Vagina (tissue), 2 donors: ENCODE measurements around the gene ZCCHC14. TPM values are rescaled to one million over a fixed set of nuclear protein-coding genes. Genes with fewer than 3 reads are reported as not detected.
A peak's percentile ranks its signal among the peaks of the same experiment; 100 is the strongest.
"Not testable (repeated sequence)": the region's sequence is repeated elsewhere in the genome, so short reads cannot be mapped to it uniquely, and the experiment has no call there.

Source experiments
- DNase-seq, 2 donors: peaks; one replicate each; pipeline ENCODE4 v3.0.0-alpha.2; 2017; ENCODE audit errors: extremely low spot score in 2 of 2
- H3K27ac ChIP-seq: fragments of 200-600 bp; sonication (generic); one replicate; pipeline ENCODE4 v1.5.1; 2019
- H3K27me3 ChIP-seq: fragments of 200-600 bp; sonication (generic); one replicate; pipeline ENCODE4 v1.5.1; 2019
- H3K36me3 ChIP-seq, 2 donors: fragments of 200-600 bp; sonication (generic); one replicate each; pipeline ENCODE4 v1.5.1; 2017 to 2019
- H3K4me1 ChIP-seq: fragments of 200-600 bp; sonication (generic); one replicate; pipeline ENCODE4 v1.5.1; 2019
- H3K4me3 ChIP-seq, 2 donors: fragments of 200-600 bp; sonication (generic); 1 replicate in 1 of 2; 2 replicates in 1 of 2; pipeline ENCODE4 v1.5.1; 2016 to 2019
- H3K9me3 ChIP-seq: fragments of 200-600 bp; sonication (generic); one replicate; pipeline ENCODE4 v1.5.1; 2019
- POLR2A ChIP-seq, 2 donors: fragments of 450-650 bp; IDR thresholded peaks; one replicate each; pipeline ENCODE4 v1.6.1; 2017; ENCODE audit warnings: antibody characterized with exemption in 2 of 2, mild to moderate bottlenecking in 2 of 2, moderate library complexity in 2 of 2
- POLR2AphosphoS5 ChIP-seq, 2 donors: sonication (generic); formaldehyde crosslinking; IDR thresholded peaks; one replicate each; pipeline ENCODE4 v1.9.0; 2017; ENCODE audit warnings: antibody characterized with exemption in 2 of 2, mild to moderate bottlenecking in 2 of 2, low read depth in 1 of 2; ENCODE audit not compliant: insufficient read depth in 1 of 2
- intact Hi-C: fragments of 100-400 bp; cut with DNase I; formaldehyde crosslinking; loops from one replicate; pipeline ENCODE4 v1.15.1; 2023
- total RNA-seq: library from RNA; depleted of rRNA; stranded (reverse); fragments of >200 nt; gene quantifications from one replicate; pipeline ENCODE4 v1.2.3, GENCODE V29; 2016
- TF ChIP-seq, protein P1 (sequence below), 3 experiments: fragments of 450-650 bp in 2 of 3; fragments of 200-600 bp in 1 of 3; sonication (generic) in 1 of 3; IDR thresholded peaks; one replicate each; pipeline ENCODE4 v1.5.1; 2017 to 2019; ENCODE audit warnings: antibody characterized with exemption in 3 of 3, mild to moderate bottlenecking in 2 of 3, moderate library complexity in 2 of 3

The ZCCHC14 gene
- total RNA-seq, 1 donor from 2014 or later: 74.2 TPM

DNA sequence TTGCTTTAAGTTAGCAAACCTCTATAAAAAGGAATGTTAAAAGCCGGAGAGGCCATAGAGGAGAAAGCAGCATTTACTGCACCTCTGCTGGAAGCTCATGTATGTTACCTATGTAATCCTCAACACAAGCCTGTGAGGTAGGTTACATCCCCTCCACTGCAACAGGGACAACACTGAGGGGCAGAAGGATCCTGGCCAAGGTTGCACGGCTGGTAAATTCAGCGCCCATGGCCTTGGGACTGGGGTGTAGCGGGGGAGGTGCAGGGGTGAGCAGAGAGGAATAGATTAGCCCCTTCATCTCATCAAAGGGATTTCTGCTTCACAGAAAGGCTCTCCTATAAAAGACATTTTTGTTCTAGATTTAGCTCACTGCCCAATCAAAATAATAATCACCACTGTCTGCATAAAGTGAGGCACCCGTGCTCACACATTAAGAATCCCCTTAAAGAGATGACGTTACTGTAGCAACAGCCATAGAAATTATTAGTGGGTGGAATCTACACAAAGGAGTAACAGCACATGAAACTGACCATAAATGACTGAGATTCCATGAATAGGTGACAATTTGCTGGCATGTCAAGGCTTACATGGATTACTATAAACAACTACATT lies 3.3 kb downstream of the ZCCHC14 start:
- Histone ChIP-seq H3K27ac (peak overlapping the region; percentile 71), H3K27me3 (no peaks in the 10 kb centered on the region), H3K9me3 (no peaks in the 10 kb centered on the region), H3K4me1 (peaks cover 80% of the 10 kb centered on the region), H3K4me3 (peak overlapping the region in 1 of 2 donors; percentile 47), H3K36me3 (no peaks in the 10 kb centered on the region)
- intact Hi-C loops: loop anchor here (10.0 kb wide), 1 partner anchor 75 kb away; no protein-coding TSS in a partner anchor
- DNase-seq: no peak
- TF ChIP-seq POLR2AphosphoS5 (IDR thresholded peaks at IDR 0.05; ENCODE audit: insufficient read depth in 1 of 2, low read depth in 1 of 2) (no peak), POLR2A (IDR thresholded peaks at IDR 0.05) (no peak)
- TF ChIP-seq, protein P1, sequence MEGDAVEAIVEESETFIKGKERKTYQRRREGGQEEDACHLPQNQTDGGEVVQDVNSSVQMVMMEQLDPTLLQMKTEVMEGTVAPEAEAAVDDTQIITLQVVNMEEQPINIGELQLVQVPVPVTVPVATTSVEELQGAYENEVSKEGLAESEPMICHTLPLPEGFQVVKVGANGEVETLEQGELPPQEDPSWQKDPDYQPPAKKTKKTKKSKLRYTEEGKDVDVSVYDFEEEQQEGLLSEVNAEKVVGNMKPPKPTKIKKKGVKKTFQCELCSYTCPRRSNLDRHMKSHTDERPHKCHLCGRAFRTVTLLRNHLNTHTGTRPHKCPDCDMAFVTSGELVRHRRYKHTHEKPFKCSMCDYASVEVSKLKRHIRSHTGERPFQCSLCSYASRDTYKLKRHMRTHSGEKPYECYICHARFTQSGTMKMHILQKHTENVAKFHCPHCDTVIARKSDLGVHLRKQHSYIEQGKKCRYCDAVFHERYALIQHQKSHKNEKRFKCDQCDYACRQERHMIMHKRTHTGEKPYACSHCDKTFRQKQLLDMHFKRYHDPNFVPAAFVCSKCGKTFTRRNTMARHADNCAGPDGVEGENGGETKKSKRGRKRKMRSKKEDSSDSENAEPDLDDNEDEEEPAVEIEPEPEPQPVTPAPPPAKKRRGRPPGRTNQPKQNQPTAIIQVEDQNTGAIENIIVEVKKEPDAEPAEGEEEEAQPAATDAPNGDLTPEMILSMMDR (IDR thresholded peaks at IDR 0.05): no peak

DNA sequence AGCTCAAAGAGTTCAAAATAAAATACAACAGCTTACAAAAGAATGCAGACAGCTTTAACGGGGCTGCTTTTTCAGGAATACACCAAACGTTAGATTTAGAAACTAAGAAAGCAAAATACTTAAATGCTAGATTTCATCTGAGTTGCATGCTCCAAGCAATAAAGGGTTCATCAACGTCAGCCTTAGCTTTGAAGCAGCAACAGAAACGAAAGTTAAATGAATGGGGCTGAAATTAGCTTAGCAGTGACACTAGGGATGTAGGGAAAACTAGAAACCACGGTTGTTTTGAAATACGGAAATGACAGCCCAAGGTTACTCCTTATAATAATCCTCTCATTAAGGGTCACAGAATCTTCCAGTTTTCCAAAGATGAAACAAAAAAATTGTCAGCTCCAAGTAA lies 3.9 kb downstream of the ZCCHC14 start:
- H3K9me3 ChIP-seq, H3K27me3 ChIP-seq, intact Hi-C loops, DNase-seq, H3K4me3 ChIP-seq, H3K36me3 ChIP-seq: not testable (repeated sequence)
- Histone ChIP-seq H3K27ac (peak overlapping the region; percentile 71), H3K4me1 (peaks cover 86% of the 10 kb centered on the region)

DNA sequence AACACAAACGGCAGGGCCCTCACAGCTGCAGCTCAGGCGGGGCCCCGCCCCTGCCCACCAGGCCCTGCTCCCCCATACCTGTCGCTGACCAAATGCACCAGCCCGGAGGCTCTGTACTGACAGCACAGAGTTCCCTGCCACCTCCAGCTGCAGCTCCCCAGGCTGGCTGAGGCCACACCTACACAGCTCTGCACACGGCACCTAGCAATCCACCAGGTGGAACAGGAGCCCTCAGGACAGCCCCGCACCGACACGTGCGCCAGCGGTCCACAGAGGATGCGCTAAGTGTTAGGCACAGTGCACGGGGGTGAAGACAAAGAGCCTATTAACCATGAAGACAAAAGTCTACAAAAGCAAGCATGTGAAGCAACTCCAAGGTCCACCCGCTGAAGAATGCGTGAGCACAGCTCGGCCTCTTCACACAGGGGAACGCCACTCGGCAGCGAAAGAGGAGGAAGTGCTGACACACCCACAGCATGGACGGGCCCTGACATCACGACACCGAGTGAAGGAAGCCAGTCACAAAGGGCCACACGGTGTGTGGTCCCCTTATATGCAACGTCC lies 5.4 kb downstream of the ZCCHC14 start:
- peaks cover 92% of the 10 kb centered on the region for H3K4me1 ChIP-seq
- TF ChIP-seq, protein P1 (IDR thresholded peaks at IDR 0.05): no peak
- peak in 1 of 2 donors; percentile 18 for TF ChIP-seq POLR2AphosphoS5 (IDR thresholded peaks at IDR 0.05; ENCODE audit: insufficient read depth in 1 of 2, low read depth in 1 of 2)
- no peaks in the 10 kb centered on the region for H3K36me3 ChIP-seq
- DNase-seq: no peak
- intact Hi-C loops: no loop called here
- peak overlapping the region; percentile 2 to 11 for H3K4me3 ChIP-seq
- H3K9me3 ChIP-seq: no peaks in the 10 kb centered on the region
- no peaks in the 10 kb centered on the region for H3K27me3 ChIP-seq
- peak overlapping the region; percentile 30 for H3K27ac ChIP-seq

DNA sequence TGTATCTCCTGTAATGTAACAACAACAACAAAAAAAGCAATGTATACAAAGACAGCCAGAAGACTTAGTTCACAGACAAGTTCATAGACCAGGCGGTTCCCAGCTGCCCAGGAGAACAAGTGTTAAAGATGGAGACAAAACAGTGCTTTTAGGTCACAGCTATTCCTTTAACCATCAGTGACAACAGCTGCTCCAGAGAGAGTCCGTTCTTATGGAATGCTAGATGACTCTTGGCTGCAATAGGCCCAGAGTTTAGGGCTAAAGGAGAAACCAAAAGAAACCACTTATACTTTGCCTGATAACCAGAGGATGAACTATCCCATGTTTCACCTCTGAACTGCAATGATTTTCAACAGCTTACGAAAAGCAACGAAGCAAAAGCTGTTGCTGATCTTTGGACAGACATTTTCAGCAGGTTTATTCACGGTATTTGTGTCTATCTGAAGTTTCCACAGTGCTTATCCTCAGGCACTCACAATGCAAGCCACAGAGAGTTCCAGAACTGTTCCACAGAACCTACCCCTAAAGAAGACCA lies 6.0 kb downstream of the ZCCHC14 start:
- Histone ChIP-seq H3K4me1 (peaks cover 97% of the 10 kb centered on the region), H3K4me3 (no peak overlapping the region), H3K27ac (peak overlapping the region; percentile 30), H3K9me3 (no peaks in the 10 kb centered on the region), H3K36me3 (no peaks in the 10 kb centered on the region), H3K27me3 (no peaks in the 10 kb centered on the region)
- no peak for TF ChIP-seq POLR2AphosphoS5 (IDR thresholded peaks at IDR 0.05; ENCODE audit: insufficient read depth in 1 of 2, low read depth in 1 of 2)
- TF ChIP-seq POLR2A (IDR thresholded peaks at IDR 0.05): no peak
- TF ChIP-seq, protein P1 (IDR thresholded peaks at IDR 0.05): no peak
- intact Hi-C loops: no loop called here
- no peak for DNase-seq

DNA sequence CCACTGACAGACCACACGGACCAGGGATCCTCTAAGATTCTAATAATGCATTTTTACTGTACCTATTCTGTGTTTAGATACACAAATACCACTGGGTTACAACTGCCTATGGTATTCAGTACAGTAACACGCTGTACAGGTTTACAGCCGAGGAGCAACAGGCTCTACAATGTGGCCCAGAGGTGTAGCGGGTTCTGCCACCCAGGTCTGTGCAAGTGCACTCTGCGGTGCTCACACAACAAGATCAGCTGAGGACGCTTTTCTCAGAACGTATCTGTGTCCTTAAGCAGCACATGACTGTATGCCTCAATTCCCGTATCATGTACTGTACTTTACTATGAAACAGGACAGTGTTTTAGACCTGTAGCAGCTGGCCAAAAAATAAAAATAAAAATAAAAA lies 6.5 kb downstream of the ZCCHC14 start:
- TF ChIP-seq POLR2A (IDR thresholded peaks at IDR 0.05) (no peak), POLR2AphosphoS5 (IDR thresholded peaks at IDR 0.05; ENCODE audit: insufficient read depth in 1 of 2, low read depth in 1 of 2) (no peak)
- TF ChIP-seq, protein P1 (IDR thresholded peaks at IDR 0.05): no peak
- intact Hi-C loops: no loop called here
- H3K27me3 ChIP-seq: no peaks in the 10 kb centered on the region
- H3K36me3 ChIP-seq: no peaks in the 10 kb centered on the region
- no peak for DNase-seq
- no peaks in the 10 kb centered on the region for H3K9me3 ChIP-seq
- peak overlapping the region; percentile 30 for H3K27ac ChIP-seq
- peaks cover 95% of the 10 kb centered on the region for H3K4me1 ChIP-seq
- H3K4me3 ChIP-seq: no peak overlapping the region

DNA sequence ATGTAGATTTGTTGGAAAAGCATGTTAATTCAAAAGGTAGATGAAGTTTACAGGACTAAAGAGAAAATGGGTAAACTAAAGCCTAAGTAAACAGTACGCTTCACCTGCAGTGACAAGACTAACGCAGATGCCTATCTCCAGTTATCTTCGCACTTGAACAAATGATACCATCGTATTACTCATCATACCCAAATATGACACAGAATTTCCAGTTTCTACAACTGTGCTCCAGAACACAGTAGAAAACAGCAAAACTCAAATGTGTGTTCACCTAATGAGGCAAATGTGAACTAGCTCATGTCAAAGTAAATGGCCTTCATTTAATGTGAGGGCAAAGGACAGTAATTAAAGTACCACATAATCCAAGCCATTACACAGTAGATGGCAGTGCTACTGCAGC lies 7.0 kb downstream of the ZCCHC14 start:
- intact Hi-C loops, H3K27me3 ChIP-seq, H3K9me3 ChIP-seq, DNase-seq, H3K36me3 ChIP-seq, H3K4me3 ChIP-seq: not testable (repeated sequence)
- Histone ChIP-seq H3K27ac (peak overlapping the region; percentile 26), H3K4me1 (peaks cover 93% of the 10 kb centered on the region)
